Measurements from ENCODE around the gene PIGL.

Gene PIGL

GRCh38 chr17:16267174-16267573, 50.2 kb downstream of the PIGL start:
- ChIA-PET POLR2A (no interaction called here), CTCF (interaction anchor here (1.0 kb wide), 1 partner anchor 96 kb away, joined by 3 read pairs; no protein-coding TSS in a partner anchor)

GRCh38 chr17:16269658-16270057, 52.6 kb downstream of the PIGL start:
- ChIA-PET CTCF (interaction anchor here (8.4 kb wide), 1 partner anchor 18 kb away, joined by 66 read pairs; no protein-coding TSS in a partner anchor), POLR2A (no interaction called here)
- no peak for DNase-seq (ENCODE audit: extremely low spot score)
- TF ChIP-seq CTCF (IDR thresholded peaks at IDR 0.05; ENCODE audit: control extremely low read depth, extremely low read depth, low read depth, missing control alignments): no peak

More at GRCh38 chr17:16267174-16267573, 50.2 kb downstream of the PIGL start:
- DNase-seq (ENCODE audit: extremely low spot score): no peak
- no peak for TF ChIP-seq CTCF (IDR thresholded peaks at IDR 0.05; ENCODE audit: control extremely low read depth, extremely low read depth, low read depth, missing control alignments)

DNA sequence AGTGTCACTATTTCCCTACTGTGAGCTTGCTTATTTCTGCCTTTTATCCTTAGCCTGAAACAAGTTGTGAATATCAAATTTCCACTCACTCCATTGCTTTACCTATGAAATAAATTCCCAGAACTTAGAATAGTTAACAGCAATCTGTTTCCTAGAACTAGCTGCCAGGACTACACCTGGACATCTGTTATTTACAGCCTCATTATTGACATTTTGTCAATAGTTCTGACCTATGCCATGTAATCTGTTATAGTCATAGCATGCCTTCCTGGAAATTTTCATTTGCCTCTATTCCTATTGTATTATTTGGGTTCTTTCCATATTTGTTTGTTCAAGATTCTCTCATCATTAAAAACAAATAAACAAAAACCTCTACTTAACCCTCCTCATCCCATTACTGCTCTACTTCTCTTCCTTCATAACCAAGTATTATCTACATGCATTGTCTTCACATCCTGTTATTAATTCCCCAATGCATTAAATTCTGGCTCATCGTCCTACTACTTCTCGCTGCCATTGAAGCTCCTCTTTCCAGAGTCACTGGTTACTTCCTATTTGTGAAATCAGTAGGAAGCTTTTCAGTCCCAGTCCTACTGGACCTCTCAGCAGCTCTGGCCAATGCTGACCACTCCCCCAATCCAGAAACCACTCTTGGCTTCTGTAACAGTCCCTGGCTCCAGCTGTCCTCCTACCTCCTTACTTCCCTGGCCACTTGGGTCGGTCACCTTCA, 55.3 kb downstream of the PIGL start:
- CTCF ChIA-PET: interaction anchor here (1.4 to 8.4 kb wide), 2 partner anchors 16 to 21 kb away, joined by 3 to 66 read pairs; no protein-coding TSS in a partner anchor
- POLR2A ChIA-PET: no interaction called here
- DNase-seq (ENCODE audit: extremely low spot score): no peak
- TF ChIP-seq CTCF (IDR thresholded peaks at IDR 0.05; ENCODE audit: control extremely low read depth, extremely low read depth, low read depth, missing control alignments): no peak

DNA sequence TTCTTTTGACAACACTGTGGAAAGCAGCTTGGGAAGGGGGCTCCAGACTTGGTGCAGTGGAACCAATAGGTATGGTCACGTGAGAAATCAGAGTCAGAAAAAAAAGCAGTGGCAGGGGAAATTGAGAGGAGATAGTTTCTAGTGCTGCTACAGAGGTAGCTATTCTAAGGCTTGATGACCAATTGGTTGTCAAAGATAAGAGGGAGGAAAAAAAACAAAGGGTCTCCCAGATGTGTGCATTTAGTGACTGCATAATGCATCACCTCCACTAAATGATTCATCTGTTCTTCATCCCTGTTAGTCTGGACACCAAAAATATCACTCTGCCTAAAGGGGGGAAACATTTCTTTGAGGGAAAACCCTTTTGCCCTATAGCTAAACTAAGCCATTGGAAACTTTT, 56.5 kb downstream of the PIGL start:
- TF ChIP-seq CTCF (IDR thresholded peaks at IDR 0.05; ENCODE audit: control extremely low read depth, extremely low read depth, low read depth, missing control alignments): no peak
- no peak for DNase-seq (ENCODE audit: extremely low spot score)
- ChIA-PET CTCF (interaction anchor here (1.1 to 8.4 kb wide), 2 partner anchors 10 to 15 kb away, joined by 3 to 66 read pairs; no protein-coding TSS in a partner anchor), POLR2A (no interaction called here)

DNA sequence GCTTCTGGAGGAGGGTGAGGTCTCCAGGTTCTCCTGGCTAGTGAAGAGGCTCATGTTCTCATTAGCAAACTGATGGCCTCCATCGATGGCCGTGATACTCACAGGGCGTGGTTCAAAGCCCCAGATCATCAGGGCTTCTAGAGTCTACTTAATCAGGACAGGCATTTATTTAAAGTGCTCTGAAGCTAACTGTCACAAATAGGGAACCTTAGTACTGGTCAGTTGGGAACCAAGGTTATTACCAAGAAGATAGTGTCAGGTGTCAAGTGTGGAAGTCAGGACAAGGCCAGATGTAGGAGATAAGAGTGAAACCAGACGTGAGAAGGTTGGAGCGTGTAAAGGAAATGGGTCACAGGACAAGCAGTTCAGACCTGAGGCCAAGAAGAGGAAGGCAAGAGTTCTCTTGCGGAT, 56.9 kb downstream of the PIGL start:
- ChIA-PET CTCF (interaction anchor here (1.1 to 8.4 kb wide), 2 partner anchors 9 to 14 kb away, joined by 3 to 66 read pairs; no protein-coding TSS in a partner anchor), POLR2A (no interaction called here)
- TF ChIP-seq CTCF (IDR thresholded peaks at IDR 0.05; ENCODE audit: control extremely low read depth, extremely low read depth, low read depth, missing control alignments): no peak
- DNase-seq (ENCODE audit: extremely low spot score): no peak

GRCh38 chr17:16275024-16275423, 58.0 kb downstream of the PIGL start:
- DNase-seq (ENCODE audit: extremely low spot score): no peak
- CTCF ChIA-PET: interaction anchor here (8.4 kb wide), 1 partner anchor 13 kb away, joined by 66 read pairs; no protein-coding TSS in a partner anchor

More at GRCh38 chr17:16275024-16275423, 58.0 kb downstream of the PIGL start:
- TF ChIP-seq CTCF (IDR thresholded peaks at IDR 0.05; ENCODE audit: control extremely low read depth, extremely low read depth, low read depth, missing control alignments): no peak
- POLR2A ChIA-PET: no interaction called here
